Mononuclear cell (primary cell): Measurements from ENCODE around the gene GOLGA8S. TPM values are rescaled to one million over a fixed set of nuclear protein-coding genes. Genes with fewer than 3 reads are reported as not detected.
"Not testable (repeated sequence)": the region's sequence is repeated elsewhere in the genome, so short reads cannot be mapped to it uniquely, and the experiment has no call there.

Source experiments
- H3K27me3 ChIP-seq: 2 replicates; pipeline ENCODE4 v1.6.0; 2011; ENCODE audit warnings: low read length, control low read depth; ENCODE audit not compliant: insufficient read depth
- H3K4me1 ChIP-seq: 2 replicates; pipeline ENCODE4 v1.5.1; 2011; ENCODE audit warnings: mild to moderate bottlenecking, low read length, control low read depth; ENCODE audit not compliant: insufficient read depth
- H3K4me3 ChIP-seq: 2 replicates; pipeline ENCODE4 v1.5.1; 2011; ENCODE audit warnings: mild to moderate bottlenecking, low read length, moderate library complexity
- H3K9me3 ChIP-seq: 2 replicates; pipeline ENCODE4 v1.5.1; 2011; ENCODE audit warnings: low read depth, mild to moderate bottlenecking, control low read depth, low read length
- total RNA-seq: library from RNA; depleted of rRNA; stranded (reverse); fragments of >200 nt; gene quantifications from one replicate; pipeline ENCODE4 v1.2.3, GENCODE V29; 2012

Gene GOLGA8S
- 0.10 TPM for total RNA-seq

- not testable (repeated sequence) for H3K4me3 ChIP-seq, H3K27me3 ChIP-seq, H3K9me3 ChIP-seq, H3K4me1 ChIP-seq
Observed at GRCh38 chr15:23354448-23354847, at the start of gene GOLGA8S. TSS of gene GOLGA8S (plus strand) at chr15:23354748. CDS start at chr15:23354810, 62 bp downstream.

GRCh38 chr15:23304805-23305204, 49.7 kb upstream of the GOLGA8S start:
- not testable (repeated sequence) for H3K27me3 ChIP-seq, H3K4me1 ChIP-seq, H3K4me3 ChIP-seq, H3K9me3 ChIP-seq

GRCh38 chr15:23305921-23306320, 48.6 kb upstream of the GOLGA8S start:
- not testable (repeated sequence) for H3K4me3 ChIP-seq, H3K4me1 ChIP-seq, H3K27me3 ChIP-seq, H3K9me3 ChIP-seq

GRCh38 chr15:23311233-23311632, 43.3 kb upstream of the GOLGA8S start:
- not testable (repeated sequence) for H3K4me1 ChIP-seq, H3K4me3 ChIP-seq, H3K27me3 ChIP-seq, H3K9me3 ChIP-seq

- H3K4me1 ChIP-seq, H3K4me3 ChIP-seq, H3K9me3 ChIP-seq: not testable (repeated sequence)
Observed at GRCh38 chr15:23334096-23334495, 20.5 kb upstream of the GOLGA8S start, which contains the start of gene GOLGA6L26. TSS of gene GOLGA6L26 (minus strand) at chr15:23334196. CDS start at chr15:23334135, 61 bp downstream.

GRCh38 chr15:23362622-23363021, 8.1 kb downstream of the GOLGA8S start:
- not testable (repeated sequence) for H3K27me3 ChIP-seq, H3K4me3 ChIP-seq, H3K4me1 ChIP-seq, H3K9me3 ChIP-seq

More at GRCh38 chr15:23334096-23334495, 20.5 kb upstream of the GOLGA8S start, which contains the start of gene GOLGA6L26:
- not testable (repeated sequence) for H3K27me3 ChIP-seq

GRCh38 chr15:23364261-23364660, 9.7 kb downstream of the GOLGA8S start:
- not testable (repeated sequence) for H3K4me3 ChIP-seq, H3K4me1 ChIP-seq, H3K27me3 ChIP-seq, H3K9me3 ChIP-seq

- Histone ChIP-seq H3K27me3 (no peaks in the 10 kb centered on the region), H3K4me3 (no peak overlapping the region)
Observed at GRCh38 chr15:23370578-23370977, 16.0 kb downstream of the GOLGA8S start.

GRCh38 chr15:23371134-23371533, 16.6 kb downstream of the GOLGA8S start:
- H3K4me1 ChIP-seq, H3K27me3 ChIP-seq, H3K4me3 ChIP-seq, H3K9me3 ChIP-seq: not testable (repeated sequence)

More at GRCh38 chr15:23370578-23370977, 16.0 kb downstream of the GOLGA8S start:
- no peaks in the 10 kb centered on the region for H3K9me3 ChIP-seq
- H3K4me1 ChIP-seq = no peaks in the 10 kb centered on the region

GRCh38 chr15:23371868-23372267, 17.3 kb downstream of the GOLGA8S start:
- H3K4me3 ChIP-seq, H3K27me3 ChIP-seq, H3K9me3 ChIP-seq, H3K4me1 ChIP-seq: not testable (repeated sequence)

- Histone ChIP-seq H3K4me1 (no peaks in the 10 kb centered on the region), H3K4me3 (no peak overlapping the region), H3K27me3 (no peaks in the 10 kb centered on the region), H3K9me3 (no peaks in the 10 kb centered on the region)
Observed at GRCh38 chr15:23372284-23372683, 17.7 kb downstream of the GOLGA8S start.

GRCh38 chr15:23372891-23373600, 18.5 kb downstream of the GOLGA8S start:
- H3K9me3 ChIP-seq, H3K4me1 ChIP-seq, H3K27me3 ChIP-seq, H3K4me3 ChIP-seq: not testable (repeated sequence)

- H3K27me3 ChIP-seq, H3K4me1 ChIP-seq, H3K4me3 ChIP-seq, H3K9me3 ChIP-seq: not testable (repeated sequence)
Observed at GRCh38 chr15:23374226-23374625, 19.7 kb downstream of the GOLGA8S start.

GRCh38 chr15:23378946-23379345, 24.4 kb downstream of the GOLGA8S start:
- not testable (repeated sequence) for H3K4me1 ChIP-seq, H3K4me3 ChIP-seq, H3K27me3 ChIP-seq, H3K9me3 ChIP-seq

- H3K4me3 ChIP-seq, H3K4me1 ChIP-seq: not testable (repeated sequence)
Observed at GRCh38 chr15:23380700-23381099, 26.2 kb downstream of the GOLGA8S start.

GRCh38 chr15:23381192-23381591, 26.6 kb downstream of the GOLGA8S start:
- not testable (repeated sequence) for H3K4me3 ChIP-seq, H3K27me3 ChIP-seq, H3K4me1 ChIP-seq, H3K9me3 ChIP-seq

More at GRCh38 chr15:23380700-23381099, 26.2 kb downstream of the GOLGA8S start:
- H3K9me3 ChIP-seq, H3K27me3 ChIP-seq: not testable (repeated sequence)
